ENCODE results near the gene CRELD2. TPM values are rescaled to one million over a fixed set of nuclear protein-coding genes. Genes with fewer than 3 reads are reported as not detected.

CRELD2 gene
- total RNA-seq, 1 experiment from 2014 or later: 71.8 TPM

- DNase-seq: no peak
- H3K27me3 ChIP-seq: no peaks in the 10 kb centered on the region
- peaks cover 28% of the 10 kb centered on the region for H3K36me3 ChIP-seq
- H3K9me3 ChIP-seq: no peaks in the 10 kb centered on the region
- H3K4me3 ChIP-seq: no peak overlapping the region
Measured at GRCh38 chr22:49963647-49964026, 45.2 kb downstream of the CRELD2 start.

DNA sequence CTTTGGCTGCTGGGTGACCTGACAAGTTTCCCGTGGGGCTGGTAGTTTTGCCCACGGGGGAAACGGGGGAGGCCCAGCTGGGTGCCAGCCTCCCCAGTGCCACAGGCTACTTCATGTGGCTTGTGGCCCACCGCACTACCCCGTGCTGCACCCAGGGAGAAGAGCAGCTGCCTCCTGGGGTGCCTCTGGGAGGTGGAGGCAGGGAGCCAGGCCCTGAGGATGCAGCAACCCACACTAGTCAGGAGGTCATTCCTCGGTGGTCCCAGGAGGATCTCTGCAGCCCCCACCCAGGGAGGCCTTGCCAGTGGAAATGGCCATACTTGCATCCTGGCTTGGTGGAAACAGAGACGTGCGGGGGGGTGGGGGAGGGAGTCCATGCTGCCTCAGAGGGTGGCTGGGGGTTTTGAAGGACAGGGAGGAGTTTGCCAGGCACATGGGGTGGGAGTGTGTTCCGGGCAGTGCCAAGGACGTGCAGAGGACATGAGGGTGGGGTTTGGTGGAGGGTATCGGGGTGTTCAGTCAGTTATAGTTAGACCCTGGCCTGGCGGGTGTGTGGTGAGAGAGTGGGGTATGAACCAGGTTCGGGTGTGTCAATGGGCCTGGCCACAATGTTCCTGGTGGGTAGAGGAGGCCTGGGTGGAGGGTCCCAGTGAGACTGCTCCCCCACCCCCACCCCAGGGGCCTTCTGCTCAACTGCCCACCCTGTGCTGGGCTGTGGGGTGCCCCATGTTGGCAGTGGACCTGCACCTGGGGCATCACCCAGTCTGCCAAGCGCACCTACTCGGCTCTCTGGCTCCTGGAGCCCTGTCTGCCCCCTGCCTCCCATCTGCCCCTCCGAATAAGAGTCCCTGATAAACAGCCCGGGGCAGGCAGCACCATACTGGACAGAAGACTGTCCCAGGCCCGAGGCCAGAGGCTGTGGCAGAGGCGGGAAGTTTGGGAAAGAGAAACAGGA lies 46.0 kb downstream of the CRELD2 start:
- Histone ChIP-seq H3K27me3 (no peaks in the 10 kb centered on the region), H3K36me3 (peaks cover 28% of the 10 kb centered on the region), H3K9me3 (no peaks in the 10 kb centered on the region), H3K4me3 (no peak overlapping the region)
- no peak for DNase-seq

DNA sequence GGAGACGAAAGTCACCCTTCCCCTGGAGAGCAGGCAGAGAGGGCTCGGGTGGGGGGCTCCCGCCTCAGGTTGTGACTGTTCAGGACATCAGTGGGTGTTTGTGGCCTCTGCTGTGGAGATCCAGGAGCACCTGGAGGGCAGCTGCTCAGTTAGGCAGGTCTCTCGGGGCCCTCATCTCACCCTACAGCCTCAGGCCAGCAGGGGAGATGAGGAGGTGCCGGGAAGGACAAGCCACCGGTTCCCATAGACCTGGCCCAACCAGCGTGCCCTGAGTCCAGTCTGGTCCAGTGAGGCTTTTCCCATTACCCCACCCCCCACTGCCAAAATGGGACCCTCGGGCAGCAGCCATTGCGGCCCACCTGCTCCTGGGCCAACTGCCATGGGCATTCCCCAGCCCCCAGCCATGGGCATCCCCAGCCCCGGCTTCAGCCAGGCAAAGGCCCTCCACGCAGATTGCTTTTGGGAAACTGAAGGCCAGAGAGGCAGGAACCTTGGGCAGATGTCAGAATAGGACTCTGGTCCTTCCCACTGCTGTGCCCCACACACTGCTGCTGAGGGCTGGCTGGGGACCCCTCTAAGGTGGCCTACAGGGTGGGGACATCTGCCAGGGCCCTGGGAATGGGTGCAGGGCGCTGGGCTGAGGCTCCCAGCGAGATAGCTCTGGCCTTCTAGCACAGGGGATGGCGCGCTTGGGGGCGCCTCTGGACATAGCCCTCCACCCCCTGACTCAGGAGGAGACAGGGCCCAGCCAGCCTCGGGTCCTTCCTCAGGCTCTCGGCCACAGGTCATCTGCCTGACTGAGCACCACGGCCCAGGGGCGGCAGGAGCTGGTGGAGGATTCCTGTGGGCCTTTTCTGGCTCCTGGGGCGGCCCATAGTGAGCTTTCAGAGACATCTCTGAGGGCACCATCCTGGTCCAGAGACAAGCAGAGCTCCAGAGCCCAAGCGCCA lies 46.9 kb downstream of the CRELD2 start:
- no peak for DNase-seq
- H3K27me3 ChIP-seq: no peaks in the 10 kb centered on the region
- no peak overlapping the region for H3K4me3 ChIP-seq
- no peaks in the 10 kb centered on the region for H3K9me3 ChIP-seq
- H3K36me3 ChIP-seq: peaks cover 28% of the 10 kb centered on the region

- H3K4me3 ChIP-seq: no peak overlapping the region
- H3K27me3 ChIP-seq: no peaks in the 10 kb centered on the region
- no peaks in the 10 kb centered on the region for H3K9me3 ChIP-seq
- H3K36me3 ChIP-seq: peaks cover 28% of the 10 kb centered on the region
- no peak for DNase-seq
Measured at GRCh38 chr22:49966041-49966773, 47.8 kb downstream of the CRELD2 start.

- H3K9me3 ChIP-seq: no peaks in the 10 kb centered on the region
- H3K4me3 ChIP-seq: no peak overlapping the region
- peaks cover 23% of the 10 kb centered on the region for H3K36me3 ChIP-seq
- no peaks in the 10 kb centered on the region for H3K27me3 ChIP-seq
- DNase-seq: no peak
Measured at GRCh38 chr22:49966774-49967705, 48.6 kb downstream of the CRELD2 start.

DNA sequence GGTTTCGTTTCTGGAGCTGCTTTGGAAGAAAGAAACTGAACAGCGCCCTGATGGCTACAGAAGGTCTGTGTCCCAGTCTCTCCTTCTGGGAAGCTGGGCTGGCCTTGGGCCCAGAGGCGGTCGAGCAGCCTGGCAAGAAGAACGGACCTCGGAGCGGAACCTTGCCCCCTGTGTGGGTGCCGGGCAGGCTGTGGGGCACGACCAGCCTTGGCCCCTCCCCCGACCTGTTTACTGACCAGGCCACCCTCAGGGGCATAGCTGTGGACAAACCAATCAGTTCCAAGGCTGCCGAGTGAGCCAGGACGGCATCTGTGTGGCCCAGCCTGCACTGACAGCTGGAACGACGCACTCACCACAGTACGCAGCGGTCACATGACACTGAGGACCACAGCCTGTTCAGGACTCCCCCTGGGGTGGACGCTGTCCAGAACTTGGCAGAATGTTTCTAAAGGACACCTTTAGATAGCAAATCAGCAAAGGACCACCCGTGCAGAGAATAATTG lies 49.3 kb downstream of the CRELD2 start:
- Histone ChIP-seq H3K9me3 (no peaks in the 10 kb centered on the region), H3K27me3 (no peaks in the 10 kb centered on the region), H3K4me3 (no peak overlapping the region), H3K36me3 (peaks cover 18% of the 10 kb centered on the region)
- DNase-seq: no peak

GRCh38 chr22:49968313-49968830 lies 49.9 kb downstream of the CRELD2 start:
- DNase-seq: no peak
- peaks cover 12% of the 10 kb centered on the region for H3K36me3 ChIP-seq
- H3K9me3 ChIP-seq: no peaks in the 10 kb centered on the region
- H3K27me3 ChIP-seq: no peaks in the 10 kb centered on the region
- no peak overlapping the region for H3K4me3 ChIP-seq

DNA sequence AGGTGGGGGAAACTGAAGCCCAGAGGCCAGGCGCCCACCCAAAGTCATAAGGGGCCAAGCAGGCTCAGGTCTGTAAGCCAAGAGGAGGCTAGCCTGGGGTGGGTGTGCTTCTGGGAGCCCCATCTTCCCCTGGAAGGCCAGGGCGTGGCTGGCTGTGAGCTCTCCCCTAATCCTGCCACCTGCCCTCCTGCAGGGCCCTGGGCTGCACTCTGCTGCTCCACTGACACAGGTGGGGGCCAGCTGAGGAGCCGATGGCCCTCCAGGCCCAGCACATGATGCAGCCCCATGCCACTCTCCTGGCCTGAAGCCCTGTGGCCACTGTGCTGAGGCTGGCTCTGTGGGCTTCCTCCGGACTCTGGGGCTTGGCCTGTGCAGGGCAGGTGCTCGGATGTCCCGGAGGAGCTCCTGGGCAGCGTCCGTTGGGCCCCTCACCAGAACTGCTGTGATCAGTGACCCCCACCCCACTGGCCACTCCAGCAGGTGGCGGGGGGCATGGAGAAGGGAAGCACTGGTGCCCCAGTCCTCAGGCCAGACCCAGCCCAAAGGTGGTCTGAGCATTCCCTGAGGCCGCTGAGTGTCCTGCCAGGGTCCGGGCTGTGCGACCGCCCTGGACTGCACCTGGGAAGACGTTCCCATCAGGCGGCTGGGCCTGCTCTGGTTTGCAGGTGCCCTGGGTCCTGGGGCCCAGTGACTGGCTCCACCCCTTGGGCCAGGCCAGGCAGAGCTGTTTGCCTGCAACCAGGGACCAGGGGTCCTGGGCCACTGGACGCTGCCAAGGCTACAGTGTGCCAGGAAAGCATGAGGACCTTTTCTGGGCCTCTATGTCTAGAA lies 50.6 kb downstream of the CRELD2 start:
- H3K9me3 ChIP-seq: no peaks in the 10 kb centered on the region
- no peaks in the 10 kb centered on the region for H3K27me3 ChIP-seq
- DNase-seq: no peak
- H3K36me3 ChIP-seq: peaks cover 6% of the 10 kb centered on the region
- no peak overlapping the region for H3K4me3 ChIP-seq

- Histone ChIP-seq H3K4me3 (no peak overlapping the region), H3K36me3 (peaks cover under 1% of the 10 kb centered on the region; the same call in 1 of the 2 replicates)
- no peak for DNase-seq
Measured at GRCh38 chr22:49969751-49970527, 51.5 kb downstream of the CRELD2 start.

GRCh38 chr22:49970528-49971231 lies 52.2 kb downstream of the CRELD2 start:
- Histone ChIP-seq H3K4me3 (peak overlapping the region; percentile 42), H3K27me3 (no peaks in the 10 kb centered on the region), H3K36me3 (no peaks in the 10 kb centered on the region), H3K9me3 (no peaks in the 10 kb centered on the region)
- DNase-seq: peak; percentile 97

More at GRCh38 chr22:49969751-49970527, 51.5 kb downstream of the CRELD2 start:
- H3K9me3 ChIP-seq: no peaks in the 10 kb centered on the region
- H3K27me3 ChIP-seq: no peaks in the 10 kb centered on the region

DNA sequence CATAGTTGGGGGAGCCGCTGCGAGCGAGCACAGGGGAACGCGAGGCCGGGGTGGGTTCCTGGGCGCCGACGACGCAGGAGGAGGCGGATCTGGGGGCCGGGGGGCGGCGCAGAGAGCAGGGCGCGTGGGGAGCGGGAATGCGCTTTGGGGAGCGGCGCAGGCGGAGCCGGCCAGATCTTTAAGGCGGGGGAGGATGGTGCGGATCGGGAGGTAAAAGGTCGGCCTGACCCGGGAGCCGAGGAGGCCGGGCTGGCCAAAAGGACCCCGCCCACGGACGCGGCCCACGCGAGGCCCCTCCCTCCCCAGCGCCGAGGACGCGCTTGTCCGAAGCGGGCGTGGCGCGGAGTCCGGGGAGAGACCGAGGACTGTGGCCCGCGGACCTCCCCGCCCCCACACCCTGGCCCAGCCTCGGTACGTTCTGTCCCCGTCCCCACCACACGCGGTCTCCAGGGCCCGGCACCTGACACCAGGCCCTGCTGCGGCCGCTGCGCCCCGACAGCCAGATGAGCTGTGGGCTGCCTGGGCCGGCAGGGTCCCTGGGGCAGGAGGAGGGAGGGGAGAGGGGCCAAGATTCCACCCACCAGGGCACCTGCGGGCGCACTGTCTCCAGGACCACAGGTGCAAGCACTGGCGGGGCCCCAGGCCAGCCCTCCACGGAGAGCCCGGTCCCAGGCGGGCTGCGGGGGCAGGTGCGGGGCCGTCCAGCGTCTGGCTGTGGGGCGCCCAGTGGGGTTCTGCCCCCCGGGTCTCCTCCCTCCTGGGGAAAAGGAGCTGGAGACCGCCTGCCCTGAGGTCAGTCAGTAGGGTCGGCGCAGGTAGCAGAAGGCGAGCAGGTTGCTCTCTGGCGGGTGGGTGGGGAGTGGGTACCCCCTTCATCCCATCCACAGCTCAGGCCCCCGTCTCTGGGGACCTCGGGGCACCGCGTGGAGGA lies 53.1 kb downstream of the CRELD2 start:
- H3K36me3 ChIP-seq: no peaks in the 10 kb centered on the region
- H3K9me3 ChIP-seq: no peaks in the 10 kb centered on the region
- peak overlapping the region; percentile 42 for H3K4me3 ChIP-seq
- H3K27me3 ChIP-seq: no peaks in the 10 kb centered on the region
- DNase-seq: peak; percentile 75

DNA sequence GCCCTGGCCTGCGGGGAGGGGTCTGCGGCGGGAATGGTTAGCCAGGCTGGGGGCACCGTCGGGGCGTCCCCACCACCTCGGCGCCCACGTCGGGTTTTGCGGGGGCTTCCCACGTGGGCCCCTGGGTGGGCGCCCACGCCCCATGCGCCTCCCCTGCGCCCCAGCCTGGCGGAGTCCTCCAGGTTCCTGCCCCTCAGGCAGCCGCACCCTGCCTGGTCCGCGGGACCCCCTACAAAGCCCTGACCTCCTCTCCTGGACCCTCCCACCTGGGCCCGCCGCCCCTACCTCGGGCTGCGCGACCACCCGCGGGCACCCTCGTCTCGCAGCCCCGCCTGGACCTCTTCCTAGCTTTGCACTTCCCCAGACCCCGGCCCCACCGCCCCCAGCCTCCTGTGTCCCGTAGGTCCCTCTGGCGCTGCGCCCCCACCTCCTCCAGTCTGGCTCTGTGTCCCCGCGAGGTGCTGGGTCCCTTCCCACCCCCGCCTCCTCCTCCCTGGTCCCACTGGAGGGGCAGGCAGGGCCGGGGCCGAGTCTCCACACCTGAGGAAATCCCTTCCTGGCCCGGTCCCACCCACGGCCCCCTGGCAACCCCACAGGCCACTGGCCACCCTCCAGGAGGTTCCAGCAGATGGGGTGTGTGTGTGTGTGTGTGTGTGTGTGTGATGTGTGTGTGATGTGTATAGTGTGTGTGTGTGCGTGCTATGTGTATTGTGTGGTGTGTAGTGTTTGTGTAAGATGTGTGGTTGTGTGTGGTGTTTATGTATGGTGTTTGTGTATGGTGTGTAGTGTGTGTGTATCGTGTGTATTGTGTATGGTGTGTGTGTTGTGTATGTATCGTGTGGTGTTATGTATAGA lies 54.0 kb downstream of the CRELD2 start:
- DNase-seq: no peak
- Histone ChIP-seq H3K9me3 (no peaks in the 10 kb centered on the region), H3K4me3 (no peak overlapping the region), H3K27me3 (no peaks in the 10 kb centered on the region), H3K36me3 (no peaks in the 10 kb centered on the region)
